Large intestine (tissue), 3 donors: Measurements from ENCODE around the gene HMX2. TPM values are rescaled to one million over a fixed set of nuclear protein-coding genes. Genes with fewer than 3 reads are reported as not detected.
A peak's percentile ranks its signal among the peaks of the same experiment; 100 is the strongest.

Experiments
- DNase-seq, 2 donors: peaks; one replicate each; pipeline versions ENCODE4 v3.0.0 to v3.0.0-alpha.2; 2013
- H3K27ac ChIP-seq: one replicate; pipeline ENCODE4 v1.5.1; 2013; ENCODE audit warnings: low read length
- H3K27me3 ChIP-seq: 2 replicates; pipeline ENCODE4 v1.6.1; 2013; ENCODE audit warnings: low read length; ENCODE audit not compliant: control insufficient read depth, insufficient read depth
- H3K36me3 ChIP-seq: 2 replicates; pipeline ENCODE4 v1.6.1; 2013; ENCODE audit warnings: low read length; ENCODE audit not compliant: control insufficient read depth, insufficient read depth
- H3K4me1 ChIP-seq: one replicate; pipeline ENCODE4 v1.6.1; 2013; ENCODE audit warnings: low read length; ENCODE audit not compliant: control insufficient read depth, insufficient read depth
- H3K4me3 ChIP-seq: one replicate; pipeline ENCODE4 v1.5.1; 2013; ENCODE audit warnings: low read length
- H3K9me3 ChIP-seq: one replicate; pipeline ENCODE4 v1.6.1; 2013; ENCODE audit warnings: mild to moderate bottlenecking, low read depth, low read length, moderate library complexity; ENCODE audit not compliant: control insufficient read depth
- WGBS: methylation state at CpG from one replicate; pipeline ENCODE4 v1.1.5; 2013; ENCODE audit warnings: low lambda C conversion rate; ENCODE audit not compliant: insufficient coverage; 5-methylcytosine and 5-hydroxymethylcytosine counted together
- polyA plus RNA-seq: library from polyadenylated mRNA; unstranded; fragments of 120-200 nt; gene quantifications from one replicate; pipeline ENCODE4 v1.2.1, GENCODE V29; 2013

HMX2 gene
- polyA plus RNA-seq, 1 donor, result 1.1 TPM

DNA sequence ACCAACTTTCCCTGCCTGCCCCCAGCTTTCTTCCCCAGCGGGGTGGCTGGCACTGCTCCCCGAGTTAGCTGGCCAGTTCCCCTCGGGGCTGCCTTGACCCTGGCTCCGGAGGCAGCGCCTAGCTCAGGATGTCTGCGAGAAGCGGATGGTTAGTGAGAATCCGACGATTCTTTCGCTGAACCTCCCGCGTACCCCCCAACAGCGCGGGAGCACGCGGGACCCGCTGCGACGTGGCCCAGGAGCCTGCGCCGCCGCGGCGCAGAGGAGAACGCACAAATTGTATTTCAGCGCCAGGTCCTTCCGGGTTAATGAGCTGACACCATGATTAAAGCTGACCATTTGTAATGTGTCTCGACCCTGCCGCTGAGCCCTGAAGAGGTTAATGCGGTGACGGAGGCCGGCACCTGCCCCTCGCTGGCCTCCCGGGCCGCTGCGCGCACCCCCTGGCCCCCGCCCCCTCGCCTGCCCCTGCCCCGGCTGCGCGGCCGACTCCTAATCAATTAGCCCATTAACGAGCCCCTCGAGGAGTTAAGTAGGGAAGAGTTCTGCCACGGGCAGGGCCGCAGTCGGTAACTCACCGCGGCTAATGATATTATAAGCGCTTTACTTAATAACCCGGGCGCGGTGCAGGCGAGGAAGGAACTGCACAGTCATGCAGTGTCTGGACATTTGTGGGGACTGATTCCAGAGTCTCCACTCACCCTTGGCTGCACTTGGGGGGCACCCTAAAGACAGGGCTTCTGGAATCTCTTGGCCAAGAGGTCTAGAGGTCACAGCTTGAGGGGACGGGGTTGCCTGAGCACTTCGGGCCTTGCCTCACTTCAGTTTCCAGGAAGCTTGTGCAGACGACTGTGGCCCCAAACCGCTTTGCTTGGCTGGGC lies 1.7 kb upstream of the HMX2 start:
- peaks cover 8% of the 10 kb centered on the region for H3K4me1 ChIP-seq
- peaks cover 100% of the 10 kb centered on the region for H3K27me3 ChIP-seq
- H3K4me3 ChIP-seq, result no peak overlapping the region
- H3K9me3 ChIP-seq, result peaks cover 18% of the 10 kb centered on the region
- H3K27ac ChIP-seq, result no peak overlapping the region
- no CpG with 5 or more reads among the region's 59 CpGs for WGBS
- H3K36me3 ChIP-seq, result no peaks in the 10 kb centered on the region
- peak in 1 of 2 donors; percentile 2 for DNase-seq

DNA sequence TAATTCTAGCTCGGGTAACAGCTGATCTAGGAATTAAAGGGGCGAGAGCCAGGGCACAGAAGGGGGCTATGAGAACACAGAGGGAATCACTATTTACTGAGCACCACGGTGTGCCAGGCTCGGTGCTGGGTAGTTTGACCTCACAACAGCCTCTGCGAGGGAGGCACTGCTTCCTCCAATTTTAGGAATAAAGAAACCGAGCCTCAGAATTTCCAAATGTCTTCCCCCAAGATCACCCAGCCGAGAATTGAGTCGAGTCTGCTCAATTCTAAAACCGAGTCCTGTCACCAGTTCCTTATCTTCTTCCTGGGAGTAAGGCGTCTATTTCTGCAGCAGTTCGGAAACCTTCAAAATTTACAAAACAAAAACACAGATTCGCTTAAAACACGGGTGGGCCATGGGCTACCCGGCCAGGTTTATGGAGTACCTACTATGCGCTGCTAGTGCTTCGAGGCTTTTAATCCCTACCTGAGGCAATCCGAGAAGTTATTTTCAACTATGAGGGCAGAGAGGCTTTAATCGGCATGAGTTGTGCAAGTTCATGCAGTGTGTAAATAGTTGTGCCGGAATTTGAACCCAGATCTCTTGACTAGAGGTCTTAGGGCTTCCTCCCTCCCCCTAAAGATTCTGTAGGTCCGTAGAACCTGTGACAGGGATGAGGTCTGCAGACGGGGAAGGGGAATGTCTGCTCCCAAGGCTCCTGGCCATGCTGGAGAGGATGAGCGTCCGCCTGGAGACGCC lies 872 bp upstream of the HMX2 start:
- peaks cover 100% of the 10 kb centered on the region for H3K27me3 ChIP-seq
- no peak overlapping the region for H3K27ac ChIP-seq
- DNase-seq, result no peak
- peaks cover 19% of the 10 kb centered on the region for H3K9me3 ChIP-seq
- WGBS, result no CpG with 5 or more reads among the region's 24 CpGs
- H3K4me3 ChIP-seq, result no peak overlapping the region
- no peaks in the 10 kb centered on the region for H3K36me3 ChIP-seq
- peaks cover 10% of the 10 kb centered on the region for H3K4me1 ChIP-seq

DNA sequence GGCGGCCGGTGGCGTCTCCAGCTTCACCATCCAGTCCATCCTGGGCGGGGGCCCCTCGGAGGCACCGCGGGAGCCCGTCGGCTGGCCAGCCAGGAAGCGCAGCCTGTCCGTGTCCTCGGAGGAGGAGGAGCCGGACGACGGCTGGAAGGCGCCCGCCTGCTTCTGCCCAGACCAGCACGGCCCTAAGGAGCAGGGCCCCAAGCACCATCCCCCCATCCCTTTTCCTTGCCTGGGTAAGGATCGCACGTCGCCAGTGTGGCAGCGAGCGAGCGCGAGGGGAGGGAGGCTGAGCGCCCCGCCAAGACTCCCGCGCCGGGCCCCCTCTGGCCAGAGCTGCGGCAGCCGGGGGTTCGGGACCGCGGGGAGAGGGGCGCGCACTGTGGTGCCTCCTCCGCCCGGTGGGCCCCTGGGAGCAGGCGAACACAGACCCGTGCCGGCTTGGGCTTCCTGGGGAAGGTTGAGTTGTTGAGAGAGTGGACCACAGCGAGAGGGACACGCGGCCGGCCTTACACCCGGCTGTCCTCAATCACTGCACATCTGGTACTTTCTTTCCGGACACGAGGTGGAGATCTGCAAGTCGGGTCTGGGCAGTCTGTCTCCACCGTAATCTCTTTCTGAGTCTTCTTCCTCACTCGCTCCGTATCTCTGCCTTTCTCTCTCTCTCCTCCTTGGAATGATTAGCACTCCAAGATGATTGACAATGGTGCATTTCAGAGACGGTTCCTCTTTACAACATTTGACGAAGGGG lies 652 bp downstream of the HMX2 start:
- Histone ChIP-seq H3K27me3 (peaks cover 99% of the 10 kb centered on the region), H3K9me3 (peaks cover 14% of the 10 kb centered on the region), H3K4me3 (peak overlapping the region; percentile 4), H3K4me1 (peaks cover 10% of the 10 kb centered on the region), H3K27ac (no peak overlapping the region), H3K36me3 (no peaks in the 10 kb centered on the region)
- no peak for DNase-seq
- no CpG with 5 or more reads among the region's 55 CpGs for WGBS

DNA sequence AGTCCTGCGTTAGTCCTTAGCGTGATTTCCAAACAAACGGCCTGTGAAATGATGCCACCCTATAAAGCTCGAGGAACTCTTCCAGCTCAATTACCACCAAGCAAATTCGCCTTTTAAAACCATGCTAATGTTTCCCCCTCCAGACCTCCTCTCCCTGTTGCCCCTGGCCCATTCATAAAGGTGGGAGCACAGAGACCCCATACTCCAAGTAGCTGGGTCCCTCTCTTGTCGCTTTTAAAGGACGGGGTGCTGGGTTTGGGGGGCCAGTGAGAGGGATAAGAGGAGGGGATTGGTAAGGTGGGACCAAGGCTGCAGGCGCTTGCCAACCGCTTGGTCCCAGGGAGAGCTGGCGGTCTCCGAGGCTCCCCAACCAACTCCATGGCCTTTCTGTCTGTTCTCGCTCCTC lies 1.2 kb downstream of the HMX2 start:
- Histone ChIP-seq H3K4me1 (peaks cover 10% of the 10 kb centered on the region), H3K27ac (no peak overlapping the region), H3K4me3 (peak overlapping the region; percentile 10), H3K36me3 (no peaks in the 10 kb centered on the region), H3K27me3 (peaks cover 93% of the 10 kb centered on the region), H3K9me3 (peaks cover 14% of the 10 kb centered on the region)
- WGBS, result 0% methylated on average over 1 of the region's 12 CpGs
- DNase-seq, result no peak

DNA sequence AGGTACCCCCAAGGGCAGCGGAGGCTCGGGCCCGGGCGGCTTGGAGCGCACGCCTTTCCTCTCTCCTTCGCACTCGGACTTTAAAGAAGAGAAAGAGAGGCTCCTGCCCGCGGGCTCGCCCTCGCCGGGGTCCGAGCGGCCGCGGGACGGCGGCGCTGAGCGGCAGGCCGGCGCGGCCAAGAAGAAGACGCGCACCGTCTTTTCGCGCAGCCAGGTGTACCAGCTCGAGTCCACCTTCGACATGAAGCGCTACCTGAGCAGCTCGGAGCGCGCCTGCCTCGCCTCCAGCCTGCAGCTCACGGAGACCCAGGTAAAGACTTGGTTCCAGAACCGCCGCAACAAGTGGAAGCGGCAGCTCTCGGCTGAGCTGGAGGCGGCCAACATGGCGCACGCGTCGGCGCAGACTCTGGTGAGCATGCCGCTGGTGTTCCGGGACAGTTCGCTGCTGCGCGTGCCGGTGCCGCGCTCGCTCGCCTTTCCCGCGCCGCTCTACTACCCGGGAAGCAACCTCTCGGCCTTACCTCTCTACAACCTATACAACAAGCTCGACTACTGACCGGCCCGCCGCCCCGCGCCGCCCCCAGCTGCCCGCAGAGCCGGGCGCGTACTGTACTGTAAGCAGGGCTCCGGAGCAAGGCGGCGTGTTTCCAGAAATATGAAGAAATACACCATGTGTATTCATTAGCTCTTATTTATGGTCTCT lies 1.8 kb downstream of the HMX2 start:
- no peaks in the 10 kb centered on the region for H3K36me3 ChIP-seq
- peaks cover 14% of the 10 kb centered on the region for H3K9me3 ChIP-seq
- peaks cover 10% of the 10 kb centered on the region for H3K4me1 ChIP-seq
- peaks cover 88% of the 10 kb centered on the region for H3K27me3 ChIP-seq
- peak in 1 of 2 donors; percentile 57 for DNase-seq
- WGBS, result no CpG with 5 or more reads among the region's 76 CpGs
- H3K4me3 ChIP-seq, result peak overlapping the region; percentile 16
- no peak overlapping the region for H3K27ac ChIP-seq

DNA sequence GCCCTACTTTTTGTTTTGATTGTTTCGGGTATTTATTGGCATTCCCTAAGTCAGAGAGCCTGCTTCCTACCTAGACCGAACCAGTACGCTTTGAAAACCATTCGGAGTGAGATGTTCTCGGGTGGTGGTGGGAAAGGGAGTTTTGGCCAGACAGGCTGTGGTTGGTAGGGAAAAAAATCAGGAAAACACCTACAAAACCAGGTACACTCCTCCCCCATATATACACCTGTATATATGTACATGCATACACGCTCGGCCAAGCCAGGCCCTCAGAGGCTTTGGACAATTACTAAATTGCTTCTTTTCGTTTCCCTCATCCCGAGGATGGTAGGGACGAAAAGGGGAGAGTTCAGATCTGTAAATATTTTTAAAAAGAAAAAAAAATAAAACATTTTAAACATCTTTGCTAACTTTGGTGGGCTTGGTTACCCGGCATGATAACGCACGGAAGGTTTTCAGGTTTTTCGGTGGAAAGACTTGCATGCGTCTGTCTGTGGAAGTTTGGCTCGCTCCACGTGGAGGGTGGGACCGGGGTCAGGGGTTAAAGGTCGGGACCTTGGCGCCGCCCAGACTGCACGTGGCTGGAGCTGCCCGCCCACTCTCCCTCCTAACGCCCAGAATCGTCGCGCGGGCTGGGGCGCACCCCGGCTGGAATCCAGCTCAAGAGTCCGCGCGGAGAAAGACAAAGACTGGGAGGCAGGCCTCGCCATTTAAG lies 2.5 kb downstream of the HMX2 start:
- Histone ChIP-seq H3K27ac (no peak overlapping the region), H3K4me1 (peaks cover 10% of the 10 kb centered on the region), H3K4me3 (peak overlapping the region; percentile 16), H3K36me3 (no peaks in the 10 kb centered on the region), H3K9me3 (peaks cover 14% of the 10 kb centered on the region), H3K27me3 (peaks cover 81% of the 10 kb centered on the region)
- no peak for DNase-seq
- 0% methylated on average over 3 of the region's 34 CpGs for WGBS

DNA sequence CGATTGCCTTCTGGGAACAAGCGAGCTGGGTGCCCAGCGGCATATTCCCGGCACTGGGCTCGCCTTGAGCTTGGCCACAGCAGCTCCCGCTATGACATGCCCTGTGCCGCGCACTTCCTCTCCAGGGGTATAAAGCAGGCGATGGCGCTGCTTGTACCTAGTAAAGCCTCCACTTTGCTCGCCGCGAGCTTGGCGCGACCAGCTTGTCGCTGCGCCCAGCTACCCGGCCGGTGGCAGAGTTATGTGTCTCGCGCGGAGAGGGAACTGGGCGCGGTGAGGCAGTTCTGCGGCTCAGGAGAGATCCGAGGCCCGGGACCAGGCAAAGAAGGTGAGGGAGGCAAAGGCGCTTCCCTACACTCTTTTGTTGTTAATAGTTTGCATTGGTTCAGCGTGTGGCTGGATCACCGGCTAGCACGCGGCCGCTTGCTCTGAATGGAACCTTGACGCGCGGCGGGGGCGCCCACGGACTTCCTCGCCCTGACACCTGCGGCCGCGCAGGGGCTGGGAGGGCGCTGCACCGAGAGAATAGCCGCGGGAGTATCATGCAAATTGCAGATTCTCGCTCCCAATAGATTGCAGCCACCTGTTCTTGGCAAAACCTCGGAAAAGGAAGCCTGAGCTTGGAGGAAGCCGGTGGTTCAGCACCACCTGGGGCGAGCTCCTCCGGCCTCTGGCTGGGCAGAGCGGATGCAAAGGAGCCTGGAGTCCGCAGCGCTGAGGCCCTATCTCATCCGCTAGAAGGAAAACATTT lies 3.2 kb downstream of the HMX2 start:
- peaks cover 10% of the 10 kb centered on the region for H3K4me1 ChIP-seq
- DNase-seq, result no peak
- no peak overlapping the region for H3K27ac ChIP-seq

DNA sequence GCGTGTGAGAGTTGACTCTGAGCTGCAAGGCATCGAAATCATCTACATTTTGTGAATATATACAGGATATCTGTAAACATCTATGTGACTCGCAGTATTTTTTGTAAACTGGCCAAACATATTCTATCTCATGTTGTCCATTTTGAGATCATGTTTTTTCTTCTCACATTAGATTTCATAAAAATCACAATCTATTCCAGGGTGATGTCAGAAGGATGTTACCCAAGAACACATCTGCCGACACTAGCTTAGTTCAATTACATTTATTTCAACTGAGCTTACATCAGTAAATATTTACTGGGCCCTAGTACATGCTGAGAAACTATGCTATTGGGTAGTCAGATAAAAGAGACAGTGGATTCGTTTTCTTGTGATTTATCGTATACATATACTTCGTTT lies 3.8 kb downstream of the HMX2 start:
- Histone ChIP-seq H3K4me1 (peaks cover 10% of the 10 kb centered on the region), H3K36me3 (peaks cover 6% of the 10 kb centered on the region), H3K27ac (no peak overlapping the region), H3K4me3 (no peak overlapping the region), H3K9me3 (peaks cover 14% of the 10 kb centered on the region), H3K27me3 (peaks cover 68% of the 10 kb centered on the region)
- DNase-seq, result no peak
- WGBS, result 19% methylated on average over 3 of the region's 7 CpGs

More for the DNA sequence above, 3.2 kb downstream of the HMX2 start:
- WGBS, result no CpG with 5 or more reads among the region's 56 CpGs
- Histone ChIP-seq H3K27me3 (peaks cover 73% of the 10 kb centered on the region), H3K9me3 (peaks cover 14% of the 10 kb centered on the region), H3K4me3 (peak overlapping the region; percentile 3), H3K36me3 (peaks cover 1% of the 10 kb centered on the region)

DNA sequence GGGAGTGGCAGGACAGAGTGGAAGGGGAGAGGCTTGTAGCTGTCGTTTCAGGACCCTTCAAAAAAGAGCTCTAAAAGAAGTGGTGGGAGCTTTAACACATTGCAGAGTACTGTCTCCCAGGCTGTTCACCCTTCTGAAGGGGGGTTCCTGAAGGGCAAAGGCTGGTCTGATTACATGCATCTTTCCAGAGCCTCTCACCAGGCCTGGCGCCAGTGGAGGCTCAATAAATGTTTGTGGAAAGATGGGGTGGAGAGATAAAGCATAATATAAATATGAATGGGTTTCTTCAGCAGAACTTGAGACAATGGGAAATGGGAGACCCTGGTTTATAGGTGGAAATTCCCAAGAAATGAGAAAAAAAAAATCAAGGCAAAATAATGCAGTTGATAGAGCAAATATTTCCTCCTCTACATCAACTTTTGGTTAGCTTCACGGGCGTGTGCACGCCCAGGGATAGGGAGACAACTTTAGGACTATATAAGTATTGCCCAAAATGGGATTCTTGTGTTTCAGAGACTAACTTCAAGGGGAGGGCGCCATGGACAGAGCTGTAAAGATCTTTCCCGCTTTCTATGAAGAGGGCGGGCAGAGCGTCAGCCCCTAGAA lies 5.7 kb downstream of the HMX2 start:
- Histone ChIP-seq H3K36me3 (peaks cover 8% of the 10 kb centered on the region), H3K27ac (no peak overlapping the region), H3K4me1 (peaks cover 13% of the 10 kb centered on the region), H3K4me3 (no peak overlapping the region), H3K27me3 (peaks cover 49% of the 10 kb centered on the region), H3K9me3 (peaks cover 9% of the 10 kb centered on the region)
- WGBS, result no CpG with 5 or more reads among the region's 9 CpGs
- DNase-seq, result no peak
